Activated CD8-positive, alpha-beta memory T cell treated with anti-CD3 and anti-CD28 coated beads for 36 hours (primary cell): ENCODE data around the gene ESRP2. TPM values are rescaled to one million over a fixed set of nuclear protein-coding genes. Genes with fewer than 3 reads are reported as not detected.

Source experiments
- CTCF ChIA-PET: fragments of 350-600 bp; sonication (Branson Sonifier 250); formaldehyde crosslinking; loops from one replicate; lab custom pipeline; 2021; ENCODE audit warnings: antibody characterized with exemption; lab: Charles Lee
- POLR2A ChIA-PET: fragments of 350-600 bp; sonication (Branson Sonifier 250); formaldehyde crosslinking; loops from one replicate; lab custom pipeline; 2021; ENCODE audit warnings: antibody characterized with exemption; lab: Charles Lee
- total RNA-seq, 2 experiments: library from RNA; stranded (reverse); gene quantifications; one replicate each; pipeline ENCODE4 v1.2.3, GENCODE V29; 2021

The ESRP2 gene
- under 1 TPM; 0.27 to 0.48 TPM for total RNA-seq

- ChIA-PET POLR2A (no interaction called here), CTCF (interaction anchor here (1.1 to 2.7 kb wide), 3 partner anchors 26 to 230 kb away, joined by 3 to 13 read pairs (median 4); partner anchors contain the start of gene SLC7A6)
Measured at GRCh38 chr16:68235887-68236136, at the start of gene ESRP2. Gene ESRP2, minus strand, starts transcription at chr16:68236127. Its CDS starts 82 bp downstream, at chr16:68236045.

DNA sequence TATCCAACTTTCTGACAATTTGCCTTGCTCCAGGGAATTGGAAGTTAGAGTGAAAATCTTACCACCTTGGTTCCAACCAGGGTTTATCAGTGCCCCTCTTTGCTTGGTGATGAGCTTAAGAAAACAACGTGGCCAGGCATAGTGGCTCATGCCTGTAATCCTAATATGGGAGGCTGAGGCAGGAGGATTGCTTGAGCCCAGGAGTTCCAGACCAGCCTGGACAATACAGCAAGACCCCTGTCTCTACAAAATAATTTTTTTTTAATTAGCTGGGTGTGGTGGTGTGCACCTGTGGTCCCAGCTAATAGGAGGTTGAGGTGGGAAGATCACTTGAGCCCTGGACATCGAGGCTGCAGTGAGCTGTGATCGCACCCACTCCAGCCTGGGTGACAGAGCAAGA lies 49.8 kb upstream of the ESRP2 start:
- CTCF ChIA-PET, result interaction anchor here (0.7 to 4.0 kb wide), 10 partner anchors 10 to 1048 kb away, joined by 3 to 14 read pairs (median 4); partner anchors contain the start of genes PLA2G15, PRMT7, SLC7A6 and SLC7A6OS

DNA sequence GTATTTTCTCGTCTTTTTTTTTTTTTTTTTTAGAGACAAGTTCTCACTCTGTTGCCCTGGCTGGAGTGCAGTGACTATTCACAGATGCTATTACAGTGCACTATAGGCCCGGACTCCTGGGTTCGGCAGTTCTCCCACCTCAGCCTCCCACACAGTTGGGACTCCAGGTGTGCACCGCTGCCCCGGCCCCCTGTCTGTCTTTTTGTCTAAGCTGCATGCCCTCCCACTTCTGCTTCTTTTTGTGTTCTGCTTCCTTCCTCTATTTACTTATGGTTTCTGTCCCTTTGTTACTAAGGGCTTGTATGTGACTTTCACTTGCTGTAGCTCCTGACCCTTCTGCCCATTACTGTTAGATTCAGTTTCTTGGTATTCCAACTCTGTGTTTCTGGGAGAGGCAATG lies 48.9 kb upstream of the ESRP2 start:
- POLR2A ChIA-PET, result interaction anchor here (0.5 to 2.0 kb wide), 4 partner anchors 8 to 84 kb away, joined by 3 to 18 read pairs (median 3); partner anchors contain the start of genes PRMT7, SLC7A6 and SLC7A6OS

More for the DNA sequence above, 49.8 kb upstream of the ESRP2 start:
- POLR2A ChIA-PET, result interaction anchor here (0.6 to 2.0 kb wide), 3 partner anchors 9 to 280 kb away, joined by 3 to 18 read pairs (median 6); partner anchors contain the start of gene SLC7A6

DNA sequence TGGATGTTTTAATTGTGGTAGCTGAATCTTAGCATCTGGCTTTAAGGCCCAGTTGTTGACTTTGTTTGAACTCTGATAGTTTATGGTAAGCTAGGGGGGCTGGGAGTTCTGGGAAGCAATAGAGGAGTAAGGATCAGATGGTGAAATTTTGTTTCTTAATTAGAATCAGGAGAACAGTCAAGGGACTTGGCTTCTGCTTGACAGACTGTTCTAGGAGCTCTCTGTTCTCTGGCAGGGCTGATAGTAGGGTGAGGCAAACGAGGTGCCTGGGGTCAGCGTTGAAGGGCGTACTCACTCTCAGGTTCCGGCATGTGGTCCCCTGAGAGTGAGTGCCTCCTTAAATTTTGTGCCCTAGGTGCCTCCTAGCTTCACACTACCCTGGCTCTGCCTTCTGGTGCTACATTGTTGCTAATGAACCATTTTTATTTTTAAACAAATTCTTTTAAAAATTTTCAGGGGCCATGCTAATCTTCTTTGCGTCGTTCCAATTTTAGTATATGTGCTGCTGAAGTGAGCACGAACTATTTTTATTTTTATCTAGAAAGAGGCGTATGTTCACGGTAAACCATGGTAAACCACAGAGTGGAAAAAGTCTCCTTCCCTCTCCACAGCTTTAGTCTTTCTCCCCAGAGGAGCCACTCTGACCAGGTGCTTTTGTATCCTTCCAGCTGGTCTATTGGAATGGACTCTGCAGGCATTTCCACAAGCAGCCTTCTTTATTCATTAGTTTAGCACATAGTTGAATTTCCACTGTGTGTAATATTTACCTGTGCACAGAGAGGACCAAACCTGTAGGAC lies 48.1 kb upstream of the ESRP2 start:
- CTCF ChIA-PET, result interaction anchor here (1.2 to 4.0 kb wide), 3 partner anchors 20 to 27 kb away, joined by 3 to 14 read pairs (median 6); partner anchors contain the start of gene SLC7A6
- POLR2A ChIA-PET, result interaction anchor here (0.6 to 2.0 kb wide), 5 partner anchors 9 to 27 kb away, joined by 3 to 18 read pairs (median 3); partner anchors contain the start of genes PRMT7, SLC7A6 and SLC7A6OS

More for the DNA sequence above, 48.9 kb upstream of the ESRP2 start:
- CTCF ChIA-PET, result interaction anchor here (1.0 to 4.0 kb wide), 5 partner anchors 21 to 71 kb away, joined by 3 to 14 read pairs (median 4); partner anchors contain the start of genes PLA2G15, PRMT7, SLC7A6 and SLC7A6OS

DNA sequence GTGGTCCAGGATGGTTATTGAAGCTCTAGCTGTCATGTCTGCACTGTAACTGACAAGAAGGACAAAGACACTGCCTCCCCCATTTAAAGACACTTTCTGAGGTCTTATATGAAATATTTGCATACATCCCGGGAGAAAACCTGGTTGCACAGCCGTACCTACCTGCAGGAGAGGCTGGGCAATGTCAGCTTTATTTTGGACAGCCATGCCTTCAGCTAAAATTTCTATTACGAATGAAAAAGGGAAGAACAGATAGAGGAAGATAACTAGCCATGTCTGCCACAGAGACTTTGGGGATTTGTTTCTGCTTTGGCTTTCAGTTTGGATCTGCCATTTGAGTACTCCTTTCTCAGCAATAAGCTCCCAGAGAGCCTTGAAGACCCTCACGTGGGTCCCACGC lies 47.4 kb upstream of the ESRP2 start:
- CTCF ChIA-PET, result interaction anchor here (1.2 to 4.0 kb wide), 3 partner anchors 19 to 28 kb away, joined by 3 to 14 read pairs (median 6); partner anchors contain the start of gene SLC7A6
- POLR2A ChIA-PET, result interaction anchor here (0.6 to 1.4 kb wide), 4 partner anchors 9 to 27 kb away, joined by 3 to 4 read pairs (median 3); partner anchors contain the start of genes PRMT7 and SLC7A6OS

DNA sequence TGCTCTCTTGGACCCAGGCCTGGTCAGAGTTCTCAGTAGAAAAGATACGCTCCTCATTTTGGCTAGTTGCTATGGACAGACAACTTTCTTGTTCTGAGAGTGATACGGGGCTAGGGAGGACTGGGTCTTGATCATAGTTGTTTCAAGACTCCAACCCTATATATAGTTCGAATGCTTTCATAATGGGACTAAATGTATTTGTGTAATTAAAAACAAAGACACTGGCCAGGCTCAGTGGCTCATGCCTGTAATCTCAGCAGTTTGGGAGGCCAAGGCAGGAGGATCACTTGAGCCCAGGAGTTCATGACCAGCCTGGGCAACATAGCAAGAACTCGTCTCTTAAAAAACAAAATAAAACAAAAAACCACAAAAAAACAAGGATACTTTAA lies 46.1 kb upstream of the ESRP2 start:
- ChIA-PET CTCF (no interaction called here), POLR2A (no interaction called here)

- CTCF ChIA-PET, result interaction anchor here (1.3 kb wide), 1 partner anchor 20 kb away, joined by 5 read pairs; no protein-coding TSS in a partner anchor
- POLR2A ChIA-PET, result no interaction called here
Measured at GRCh38 chr16:68281368-68282063, 45.6 kb upstream of the ESRP2 start.

- CTCF ChIA-PET, result interaction anchor here (0.6 to 2.0 kb wide), 7 partner anchors 10 to 129 kb away, joined by 3 to 6 read pairs (median 3); partner anchors contain the start of gene SLC7A6
- POLR2A ChIA-PET, result interaction anchor here (0.5 to 1.0 kb wide), 2 partner anchors 16 to 48 kb away, joined by 3 read pairs; partner anchors contain the start of gene SLC7A6
Measured at GRCh38 chr16:68279726-68280558, 44.0 kb upstream of the ESRP2 start.

DNA sequence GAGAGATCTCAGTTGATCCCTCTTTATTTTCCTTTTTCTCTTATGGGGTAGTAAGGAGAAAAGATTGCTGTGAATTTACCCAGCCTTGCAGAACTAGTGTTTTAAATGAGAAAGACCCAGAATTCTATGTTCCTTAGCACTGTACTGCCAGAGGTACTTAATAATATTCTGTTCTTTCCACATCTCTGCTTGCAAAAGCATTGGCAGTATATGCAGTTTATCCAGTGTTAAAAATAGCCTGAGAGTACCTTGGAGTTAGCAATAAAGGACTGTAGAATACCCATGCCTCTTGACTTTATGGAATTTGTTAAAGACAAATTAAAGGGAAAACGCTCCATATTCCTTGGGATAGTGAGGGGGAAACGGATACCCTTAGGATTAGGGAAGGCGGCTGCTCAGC lies 40.3 kb upstream of the ESRP2 start:
- ChIA-PET CTCF (interaction anchor here (0.8 to 7.2 kb wide), 3 partner anchors 10 to 35 kb away, joined by 3 to 64 read pairs (median 4); partner anchors contain the start of genes PRMT7, SLC7A6 and SLC7A6OS), POLR2A (interaction anchor here (0.6 to 1.6 kb wide), 3 partner anchors 9 to 170 kb away, joined by 3 to 4 read pairs (median 3); partner anchors contain the start of gene SLC7A6)

- POLR2A ChIA-PET, result interaction anchor here (0.6 to 1.6 kb wide), 4 partner anchors 10 to 169 kb away, joined by 3 to 4 read pairs (median 4); partner anchors contain the start of genes PRMT7, SLC7A6 and SLC7A6OS
- CTCF ChIA-PET, result interaction anchor here (1.4 to 7.2 kb wide), 4 partner anchors 10 to 53 kb away, joined by 4 to 64 read pairs (median 15); partner anchors contain the start of gene SLC7A6
Measured at GRCh38 chr16:68275611-68276191, 39.8 kb upstream of the ESRP2 start.

- CTCF ChIA-PET, result interaction anchor here (0.9 to 7.2 kb wide), 5 partner anchors 12 to 54 kb away, joined by 3 to 64 read pairs (median 6); partner anchors contain the start of genes PRMT7, SLC7A6 and SLC7A6OS
- POLR2A ChIA-PET, result interaction anchor here (0.6 to 1.0 kb wide), 3 partner anchors 9 to 36 kb away, joined by 3 to 7 read pairs (median 3); partner anchors contain the start of genes PRMT7 and SLC7A6OS
Measured at GRCh38 chr16:68274441-68274840, 38.5 kb upstream of the ESRP2 start.

- ChIA-PET POLR2A (interaction anchor here (0.9 to 1.0 kb wide), 2 partner anchors 17 to 37 kb away, joined by 3 to 7 read pairs; partner anchors contain the start of genes PRMT7 and SLC7A6OS), CTCF (interaction anchor here (0.9 to 7.2 kb wide), 4 partner anchors 11 to 37 kb away, joined by 3 to 64 read pairs (median 14); partner anchors contain the start of genes PRMT7, SLC7A6 and SLC7A6OS)
Measured at GRCh38 chr16:68273896-68274295, 38.0 kb upstream of the ESRP2 start.

DNA sequence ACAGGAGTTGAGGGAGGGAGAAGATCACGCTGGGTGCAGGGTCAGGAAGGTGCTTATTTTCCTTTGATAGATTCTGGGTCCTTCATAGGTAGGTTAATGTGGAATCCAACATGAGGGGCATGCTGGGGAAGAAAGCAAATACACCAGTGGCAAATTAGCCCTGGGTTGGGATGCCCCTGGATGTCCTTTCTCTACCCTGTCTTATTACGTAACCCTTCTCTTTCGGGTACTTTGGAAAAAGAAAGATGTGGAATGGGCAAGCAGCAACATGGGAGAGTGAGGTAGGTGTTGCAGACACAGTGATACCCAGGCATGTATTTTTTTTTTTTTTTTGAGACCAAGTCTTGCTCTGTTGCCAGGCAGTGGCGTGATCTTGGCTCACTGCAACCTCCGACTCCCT lies 37.5 kb upstream of the ESRP2 start:
- CTCF ChIA-PET, result interaction anchor here (0.8 to 7.2 kb wide), 4 partner anchors 11 to 55 kb away, joined by 4 to 64 read pairs (median 14); partner anchors contain the start of genes PRMT7, SLC7A6 and SLC7A6OS

DNA sequence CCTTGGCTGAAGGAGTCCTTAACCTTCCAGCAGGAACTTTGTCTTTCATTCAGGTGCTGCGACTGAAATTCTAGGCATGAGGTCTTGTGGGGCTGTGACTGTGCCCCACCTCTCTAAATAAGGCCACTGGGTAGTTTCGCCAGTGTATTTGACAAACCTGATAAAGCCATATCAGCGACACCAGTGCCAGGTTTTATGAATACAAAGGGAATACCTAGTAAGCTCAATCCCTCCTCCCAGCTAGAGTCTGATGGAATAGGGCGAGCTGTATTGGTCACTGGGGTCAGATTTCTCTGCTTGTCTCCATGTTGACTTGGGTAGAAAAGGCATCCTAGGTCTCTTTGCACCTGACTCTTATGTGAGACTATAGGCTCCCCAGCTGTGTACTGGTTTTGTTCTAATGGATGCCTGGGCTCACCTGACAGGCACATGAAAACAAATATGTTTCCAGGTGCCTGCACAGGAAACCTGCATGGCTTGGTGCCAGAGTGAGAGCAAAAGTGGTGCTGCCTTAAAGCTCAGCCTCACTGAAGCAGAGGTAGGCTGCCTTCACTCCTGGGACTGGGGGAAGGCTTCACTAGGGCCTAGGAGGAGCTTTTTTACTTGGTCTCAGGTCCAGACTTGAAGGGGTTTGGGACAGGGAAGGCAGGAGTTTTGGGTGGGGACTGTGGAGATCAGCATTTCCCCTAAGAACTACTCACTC lies 36.7 kb upstream of the ESRP2 start:
- CTCF ChIA-PET, result interaction anchor here (0.8 to 7.2 kb wide), 5 partner anchors 10 to 56 kb away, joined by 4 to 64 read pairs (median 4); partner anchors contain the start of genes PRMT7, SLC7A6 and SLC7A6OS
- POLR2A ChIA-PET, result interaction anchor here (0.6 to 1.0 kb wide), 2 partner anchors 9 to 30 kb away, joined by 5 read pairs; partner anchors contain the start of gene SLC7A6

More for the DNA sequence above, 37.5 kb upstream of the ESRP2 start:
- POLR2A ChIA-PET, result interaction anchor here (1.0 kb wide), 2 partner anchors 10 to 37 kb away, joined by 5 to 7 read pairs; partner anchors contain the start of genes PRMT7, SLC7A6 and SLC7A6OS

DNA sequence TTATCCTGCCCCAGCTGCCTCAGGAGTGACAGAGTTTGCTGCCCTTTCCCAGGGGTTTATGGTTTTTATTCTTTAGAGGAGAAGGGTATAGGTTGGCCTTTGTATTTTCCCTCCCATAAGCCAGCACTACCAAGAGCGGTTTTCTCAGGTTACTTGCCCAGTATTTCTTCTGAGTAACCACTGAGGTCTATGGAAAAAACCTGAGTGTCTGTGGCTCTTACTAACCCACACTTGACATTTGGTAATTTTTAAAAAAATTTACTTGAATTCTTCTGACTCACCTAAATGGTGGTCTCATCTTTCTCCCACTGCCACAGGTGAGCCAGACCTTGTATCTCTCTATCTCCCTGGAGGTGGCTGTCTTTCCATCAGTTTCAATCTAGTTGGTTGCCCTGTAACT lies 34.4 kb upstream of the ESRP2 start:
- ChIA-PET POLR2A (interaction anchor here (0.9 kb wide), 1 partner anchor 14 kb away, joined by 3 read pairs; no protein-coding TSS in a partner anchor), CTCF (interaction anchor here (1.1 to 7.2 kb wide), 3 partner anchors 7 to 40 kb away, joined by 3 to 64 read pairs (median 24); partner anchors contain the start of gene SLC7A6)
